ENCODE results near the gene FLII.

Gene FLII

GRCh38 chr17:18280766-18281371 lies 22.3 kb upstream of the FLII start:
- DNase-seq (ENCODE audit: low spot score): no peak
- TF ChIP-seq CTCF (IDR thresholded peaks at IDR 0.05; ENCODE audit: extremely low read depth, missing control alignments): no peak

GRCh38 chr17:18280249-18280648 lies 21.7 kb upstream of the FLII start:
- DNase-seq (ENCODE audit: low spot score): no peak
- TF ChIP-seq CTCF (IDR thresholded peaks at IDR 0.05; ENCODE audit: extremely low read depth, missing control alignments): no peak

GRCh38 chr17:18278867-18279266 lies 20.3 kb upstream of the FLII start:
- DNase-seq (ENCODE audit: low spot score): no peak
- TF ChIP-seq CTCF (IDR thresholded peaks at IDR 0.05; ENCODE audit: extremely low read depth, missing control alignments): no peak

GRCh38 chr17:18277076-18277475 lies 18.5 kb upstream of the FLII start:
- no peak for DNase-seq (ENCODE audit: low spot score)
- no peak for TF ChIP-seq CTCF (IDR thresholded peaks at IDR 0.05; ENCODE audit: extremely low read depth, missing control alignments)

- no peak for TF ChIP-seq CTCF (IDR thresholded peaks at IDR 0.05; ENCODE audit: extremely low read depth, missing control alignments)
- DNase-seq (ENCODE audit: low spot score): no peak
These were observed 11.8 kb upstream of the FLII start for GRCh38 chr17:18270046-18270931.

GRCh38 chr17:18267927-18268711 lies 9.6 kb upstream of the FLII start:
- DNase-seq (ENCODE audit: low spot score): no peak
- TF ChIP-seq CTCF (IDR thresholded peaks at IDR 0.05; ENCODE audit: extremely low read depth, missing control alignments): no peak

- no peak for TF ChIP-seq CTCF (IDR thresholded peaks at IDR 0.05; ENCODE audit: extremely low read depth, missing control alignments)
These were observed 8.8 kb upstream of the FLII start for GRCh38 chr17:18267366-18267765.

More at GRCh38 chr17:18267366-18267765, 8.8 kb upstream of the FLII start:
- DNase-seq (ENCODE audit: low spot score): no peak
